HG02852 (cell line): ENCODE data around the gene MAD2L2.

ENCODE experiments used
- ATAC-seq: cut with Tn5 transposase; IDR thresholded peaks from one replicate; pipeline ENCODE4 v1.9.1; 2021; ENCODE audit warnings: mild to moderate bottlenecking, moderate library complexity; ENCODE audit not compliant: unreplicated experiment

The MAD2L2 gene

GRCh38 chr1:11681071-11681771, at the start of gene MAD2L2:
MAD2L2 (minus strand) TSS chr1:11681148; CDS start chr1:11680601, 547 bp downstream.
- peak; percentile 82 for ATAC-seq

- no peak for ATAC-seq
Observed at GRCh38 chr1:11730429-11730891, 49.5 kb upstream of the MAD2L2 start.

- ATAC-seq: no peak
Observed at GRCh38 chr1:11729498-11730428, 48.8 kb upstream of the MAD2L2 start.

GRCh38 chr1:11729155-11729497, 48.2 kb upstream of the MAD2L2 start:
- no peak for ATAC-seq

GRCh38 chr1:11728126-11728806, 47.3 kb upstream of the MAD2L2 start:
- no peak for ATAC-seq

GRCh38 chr1:11727119-11727518, 46.2 kb upstream of the MAD2L2 start:
- ATAC-seq: no peak

DNA sequence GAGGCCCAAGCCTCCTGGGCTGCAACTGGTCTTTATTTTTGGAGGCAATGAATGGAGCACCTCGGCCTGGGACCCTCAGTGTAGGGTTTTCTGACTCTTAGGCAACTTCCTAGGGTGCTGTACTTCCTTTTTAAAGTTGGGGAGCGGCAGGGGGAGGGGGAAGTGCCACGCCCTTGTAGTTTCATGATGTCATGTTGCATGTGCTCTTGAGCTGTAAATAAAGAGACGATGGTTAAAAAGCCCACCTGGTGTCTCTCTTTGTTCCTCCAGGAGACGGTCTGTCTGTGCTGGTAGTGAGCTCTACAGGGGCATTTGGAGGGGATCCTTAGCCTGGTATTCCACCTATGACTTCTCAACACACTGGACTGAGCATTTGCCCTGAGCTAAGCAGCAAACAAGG, 44.7 kb upstream of the MAD2L2 start:
- no peak for ATAC-seq

GRCh38 chr1:11722538-11722937, 41.6 kb upstream of the MAD2L2 start:
- no peak for ATAC-seq

GRCh38 chr1:11721311-11721710, 40.4 kb upstream of the MAD2L2 start:
- no peak for ATAC-seq

- ATAC-seq: no peak
Observed at GRCh38 chr1:11720525-11720924, 39.6 kb upstream of the MAD2L2 start.

- ATAC-seq: no peak
Observed at GRCh38 chr1:11720033-11720376, 39.1 kb upstream of the MAD2L2 start.

- peak; percentile 52 for ATAC-seq
Observed at GRCh38 chr1:11719313-11720032, 38.5 kb upstream of the MAD2L2 start.

DNA sequence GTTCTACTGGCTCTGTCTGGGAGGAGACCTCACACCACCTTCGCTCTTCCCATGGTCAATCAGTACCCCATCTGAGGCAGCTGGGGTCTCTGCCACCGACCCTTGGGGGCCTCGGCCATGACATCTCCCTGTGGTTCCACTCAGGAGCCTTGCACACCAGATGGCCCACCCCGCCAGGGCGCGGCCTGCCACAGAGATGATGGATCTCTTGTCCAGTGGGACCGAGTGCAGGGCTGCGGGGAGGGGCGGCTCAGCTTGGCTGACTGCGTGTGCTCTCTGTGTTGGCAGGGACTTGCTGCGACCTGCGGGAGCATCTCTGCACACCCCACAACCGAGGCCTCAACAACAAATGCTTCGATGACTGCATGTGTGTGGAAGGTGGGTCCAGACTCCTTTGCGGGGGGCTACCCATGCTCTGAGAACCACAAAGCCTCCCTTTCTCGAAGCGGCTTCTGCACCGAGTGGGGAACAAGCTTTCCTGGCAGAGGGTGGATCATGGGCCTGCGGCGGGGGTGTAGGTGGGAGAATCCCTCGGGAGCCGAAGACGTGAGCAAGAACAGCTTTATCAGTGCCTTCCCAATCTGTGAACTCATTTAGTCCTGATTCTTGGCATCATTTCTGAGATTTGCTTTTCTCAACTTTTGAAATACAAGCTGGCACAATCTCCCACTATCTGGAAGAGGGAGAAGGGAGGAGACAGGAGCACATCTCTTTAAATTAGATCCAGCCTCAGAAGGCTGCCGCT, 34.1 kb upstream of the MAD2L2 start:
- ATAC-seq: no peak

DNA sequence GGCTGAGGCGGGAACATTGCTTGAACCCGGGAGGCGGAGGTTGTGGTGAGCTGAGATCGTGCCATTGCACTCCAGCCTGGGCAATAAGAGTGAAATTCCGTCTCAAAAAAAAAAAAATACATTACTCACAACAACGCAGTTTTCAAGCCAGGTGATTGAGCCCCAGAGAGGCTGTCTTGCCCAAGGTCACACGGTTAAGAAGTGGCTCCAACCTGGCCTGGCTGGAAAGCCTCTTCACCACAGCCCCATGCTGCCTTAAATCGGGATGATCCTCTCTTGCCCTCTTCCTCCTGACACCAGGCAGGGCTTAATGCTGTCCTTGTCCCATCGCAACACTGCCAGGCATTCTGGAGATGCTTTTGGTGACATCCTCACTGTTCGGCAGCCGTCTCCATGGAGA, 32.1 kb upstream of the MAD2L2 start:
- no peak for ATAC-seq

- ATAC-seq: no peak
Observed at GRCh38 chr1:11712285-11712684, 31.3 kb upstream of the MAD2L2 start.

- ATAC-seq: no peak
Observed at GRCh38 chr1:11711490-11711889, 30.5 kb upstream of the MAD2L2 start.

- no peak for ATAC-seq
Observed at GRCh38 chr1:11708554-11709350, 27.8 kb upstream of the MAD2L2 start.

- no peak for ATAC-seq
Observed at GRCh38 chr1:11707621-11708276, 26.8 kb upstream of the MAD2L2 start.

- no peak for ATAC-seq
Observed at GRCh38 chr1:11706292-11706691, 25.3 kb upstream of the MAD2L2 start.
